ENCODE results near the gene NLRP6.
A peak's percentile ranks its signal among the peaks of the same experiment; 100 is the strongest.
"Not testable (repeated sequence)": the region's sequence is repeated elsewhere in the genome, so short reads cannot be mapped to it uniquely, and the experiment has no call there.

Gene NLRP6

DNA sequence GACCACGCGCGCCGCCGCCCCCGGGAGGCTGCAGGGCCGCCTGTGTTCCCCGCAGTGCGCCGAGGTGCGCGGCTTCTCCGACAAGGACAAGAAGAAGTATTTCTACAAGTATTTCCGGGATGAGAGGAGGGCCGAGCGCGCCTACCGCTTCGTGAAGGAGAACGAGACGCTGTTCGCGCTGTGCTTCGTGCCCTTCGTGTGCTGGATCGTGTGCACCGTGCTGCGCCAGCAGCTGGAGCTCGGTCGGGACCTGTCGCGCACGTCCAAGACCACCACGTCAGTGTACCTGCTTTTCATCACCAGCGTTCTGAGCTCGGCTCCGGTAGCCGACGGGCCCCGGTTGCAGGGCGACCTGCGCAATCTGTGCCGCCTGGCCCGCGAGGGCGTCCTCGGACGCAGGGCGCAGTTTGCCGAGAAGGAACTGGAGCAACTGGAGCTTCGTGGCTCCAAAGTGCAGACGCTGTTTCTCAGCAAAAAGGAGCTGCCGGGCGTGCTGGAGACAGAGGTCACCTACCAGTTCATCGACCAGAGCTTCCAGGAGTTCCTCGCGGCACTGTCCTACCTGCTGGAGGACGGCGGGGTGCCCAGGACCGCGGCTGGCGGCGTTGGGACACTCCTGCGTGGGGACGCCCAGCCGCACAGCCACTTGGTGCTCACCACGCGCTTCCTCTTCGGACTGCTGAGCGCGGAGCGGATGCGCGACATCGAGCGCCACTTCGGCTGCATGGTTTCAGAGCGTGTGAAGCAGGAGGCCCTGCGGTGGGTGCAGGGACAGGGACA is 2.7 kb downstream of the NLRP6 start:
- FAIRE-seq (no peak), DNase-seq (ENCODE audit: extremely low spot score, insufficient read length, low read depth) (no peak)

DNA sequence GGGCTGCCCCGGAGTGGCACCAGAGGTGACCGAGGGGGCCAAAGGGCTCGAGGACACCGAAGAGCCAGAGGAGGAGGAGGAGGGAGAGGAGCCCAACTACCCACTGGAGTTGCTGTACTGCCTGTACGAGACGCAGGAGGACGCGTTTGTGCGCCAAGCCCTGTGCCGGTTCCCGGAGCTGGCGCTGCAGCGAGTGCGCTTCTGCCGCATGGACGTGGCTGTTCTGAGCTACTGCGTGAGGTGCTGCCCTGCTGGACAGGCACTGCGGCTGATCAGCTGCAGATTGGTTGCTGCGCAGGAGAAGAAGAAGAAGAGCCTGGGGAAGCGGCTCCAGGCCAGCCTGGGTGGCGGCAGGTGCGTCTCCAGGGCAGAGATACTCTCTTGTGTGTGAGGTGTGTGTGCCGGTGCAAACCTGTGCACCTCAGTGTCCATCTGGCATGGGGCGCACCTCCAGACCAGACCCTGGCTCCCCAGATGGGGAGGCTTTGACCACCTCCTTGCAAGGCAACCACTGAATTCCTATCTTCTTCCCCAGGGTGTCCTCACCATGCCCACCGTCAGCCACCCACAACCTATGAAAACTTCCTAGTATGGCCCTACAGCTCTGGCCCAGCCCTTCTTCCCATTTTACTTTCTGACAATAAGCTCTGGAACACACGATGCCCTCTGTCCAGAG is 3.4 kb downstream of the NLRP6 start:
- FAIRE-seq: no peak

DNA sequence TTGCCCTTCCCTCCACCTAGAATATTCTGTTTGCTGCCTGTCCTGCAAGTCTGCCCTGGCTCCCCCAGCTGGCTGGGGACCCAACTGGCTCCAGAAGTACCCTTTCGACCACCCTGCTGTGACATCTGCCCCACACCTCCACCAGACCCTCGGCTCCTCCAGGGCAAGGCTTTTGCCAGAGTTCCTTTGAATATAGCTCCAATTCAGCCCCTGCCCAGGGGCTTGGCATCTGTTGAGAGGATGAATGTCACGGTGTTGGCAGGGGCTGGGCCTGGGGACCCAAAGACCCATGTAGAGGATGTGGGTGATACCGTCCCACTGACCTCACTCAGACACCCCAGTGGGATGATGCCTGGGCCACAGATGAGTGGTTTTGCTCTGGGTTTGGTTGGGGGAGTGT is 4.0 kb downstream of the NLRP6 start:
- DNase-seq (ENCODE audit: extremely low spot score, insufficient read length, low read depth) (no peak), FAIRE-seq (no peak)

More for the DNA sequence above, 3.4 kb downstream of the NLRP6 start:
- no peak for DNase-seq (ENCODE audit: extremely low spot score, insufficient read length, low read depth)

DNA sequence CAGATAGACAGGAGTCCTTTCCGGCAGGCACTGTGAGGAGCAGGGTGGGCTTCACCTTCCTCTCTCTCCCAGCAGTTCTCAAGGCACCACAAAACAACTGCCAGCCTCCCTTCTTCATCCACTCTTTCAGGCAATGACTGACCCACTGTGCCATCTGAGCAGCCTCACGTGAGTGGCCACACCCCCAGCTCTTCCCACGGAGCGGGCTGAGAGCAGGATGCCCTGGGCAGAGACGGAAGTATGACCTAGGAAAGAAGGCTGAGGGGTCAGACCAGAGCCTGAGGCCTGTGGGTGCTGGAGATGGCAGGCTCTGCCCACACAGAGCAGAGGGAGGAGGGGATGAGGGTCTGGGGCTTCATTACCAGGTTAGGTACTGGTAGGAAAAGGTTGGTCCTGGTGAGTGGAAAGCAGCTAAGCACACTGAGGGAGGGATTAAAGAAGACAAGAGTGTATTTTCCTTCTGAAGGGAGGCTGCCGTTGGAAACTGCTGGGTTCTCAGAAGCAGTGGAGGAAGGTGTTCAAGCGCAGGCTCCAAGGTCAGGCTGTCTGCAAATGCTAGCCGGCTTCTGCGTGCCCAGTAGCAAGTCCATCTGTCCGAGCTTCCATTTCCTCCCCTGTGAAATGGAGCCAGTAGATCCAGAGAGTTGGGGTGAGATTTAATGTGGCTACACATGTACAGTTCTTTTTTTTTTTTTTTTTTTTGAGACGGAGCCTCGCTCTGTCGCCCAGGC is 4.6 kb downstream of the NLRP6 start:
- FAIRE-seq (no peak), DNase-seq (ENCODE audit: extremely low spot score, insufficient read length, low read depth) (no peak)

DNA sequence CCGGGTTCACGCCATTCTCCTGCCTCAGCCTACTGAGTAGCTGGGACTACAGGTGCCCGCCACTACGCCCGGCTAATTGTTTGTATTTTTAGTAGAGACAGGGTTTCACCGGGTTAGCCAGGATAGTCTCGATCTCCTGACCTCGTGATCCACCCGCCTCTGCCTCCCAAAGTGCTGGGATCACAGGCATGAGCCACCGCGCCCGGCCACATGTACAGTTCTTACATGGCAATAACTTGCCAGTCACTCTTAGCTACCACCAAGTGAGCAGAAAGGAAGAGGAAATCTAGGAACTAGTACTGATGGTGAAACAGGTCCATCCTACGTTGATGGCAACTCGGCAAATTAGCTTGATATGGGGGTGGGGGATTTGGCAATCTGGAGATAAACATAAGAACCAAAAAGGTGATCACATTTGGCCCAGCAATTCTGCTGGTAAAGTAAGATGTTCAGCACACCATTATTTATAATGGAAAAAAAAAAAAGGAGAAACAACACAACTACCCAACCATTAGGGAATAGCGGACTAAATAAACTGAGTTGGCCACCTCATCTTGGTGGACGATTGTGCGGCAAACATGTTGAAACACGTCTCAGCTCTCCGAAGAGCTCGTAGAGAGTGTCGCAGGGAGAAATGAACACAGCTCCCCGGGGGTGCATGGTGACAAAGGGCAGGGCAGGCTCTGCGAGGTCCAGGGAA is 5.3 kb downstream of the NLRP6 start:
- DNase-seq (ENCODE audit: extremely low spot score, insufficient read length, low read depth) (no peak), FAIRE-seq (no peak)

DNA sequence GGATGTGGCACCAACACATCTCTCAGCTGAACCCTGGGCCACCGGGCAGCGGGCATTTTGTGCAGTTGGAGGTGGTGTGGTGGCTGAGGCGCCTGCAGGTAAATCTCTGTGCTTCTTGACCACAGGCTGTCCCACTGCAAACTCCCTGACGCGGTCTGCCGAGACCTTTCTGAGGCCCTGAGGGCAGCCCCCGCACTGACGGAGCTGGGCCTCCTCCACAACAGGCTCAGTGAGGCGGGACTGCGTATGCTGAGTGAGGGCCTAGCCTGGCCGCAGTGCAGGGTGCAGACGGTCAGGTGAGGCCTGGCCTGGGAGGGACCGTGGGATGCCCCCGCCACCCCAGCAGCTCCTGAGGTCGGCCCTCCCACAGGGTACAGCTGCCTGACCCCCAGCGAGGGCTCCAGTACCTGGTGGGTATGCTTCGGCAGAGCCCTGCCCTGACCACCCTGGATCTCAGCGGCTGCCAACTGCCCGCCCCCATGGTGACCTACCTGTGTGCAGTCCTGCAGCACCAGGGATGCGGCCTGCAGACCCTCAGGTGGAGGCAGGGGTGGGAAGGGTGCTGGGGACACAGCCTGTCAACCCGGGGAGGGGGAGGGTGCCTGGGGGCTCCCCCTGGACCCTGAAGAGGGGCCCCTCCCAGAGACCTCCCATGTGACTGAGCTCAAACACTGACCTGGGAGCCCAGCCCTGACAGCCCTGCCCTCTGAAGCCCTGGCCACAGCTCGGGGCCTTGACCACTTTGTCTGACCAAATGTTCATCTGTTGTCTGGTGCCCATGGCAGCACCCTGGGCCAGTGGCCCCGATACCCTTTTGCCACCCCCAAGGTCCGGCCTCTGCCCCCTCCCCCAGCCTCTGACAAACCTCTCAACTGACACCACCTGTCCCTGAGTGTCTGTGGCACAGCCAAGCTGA is 6.2 kb downstream of the NLRP6 start:
- no peak for DNase-seq (ENCODE audit: extremely low spot score, insufficient read length, low read depth)
- no peak for FAIRE-seq

DNA sequence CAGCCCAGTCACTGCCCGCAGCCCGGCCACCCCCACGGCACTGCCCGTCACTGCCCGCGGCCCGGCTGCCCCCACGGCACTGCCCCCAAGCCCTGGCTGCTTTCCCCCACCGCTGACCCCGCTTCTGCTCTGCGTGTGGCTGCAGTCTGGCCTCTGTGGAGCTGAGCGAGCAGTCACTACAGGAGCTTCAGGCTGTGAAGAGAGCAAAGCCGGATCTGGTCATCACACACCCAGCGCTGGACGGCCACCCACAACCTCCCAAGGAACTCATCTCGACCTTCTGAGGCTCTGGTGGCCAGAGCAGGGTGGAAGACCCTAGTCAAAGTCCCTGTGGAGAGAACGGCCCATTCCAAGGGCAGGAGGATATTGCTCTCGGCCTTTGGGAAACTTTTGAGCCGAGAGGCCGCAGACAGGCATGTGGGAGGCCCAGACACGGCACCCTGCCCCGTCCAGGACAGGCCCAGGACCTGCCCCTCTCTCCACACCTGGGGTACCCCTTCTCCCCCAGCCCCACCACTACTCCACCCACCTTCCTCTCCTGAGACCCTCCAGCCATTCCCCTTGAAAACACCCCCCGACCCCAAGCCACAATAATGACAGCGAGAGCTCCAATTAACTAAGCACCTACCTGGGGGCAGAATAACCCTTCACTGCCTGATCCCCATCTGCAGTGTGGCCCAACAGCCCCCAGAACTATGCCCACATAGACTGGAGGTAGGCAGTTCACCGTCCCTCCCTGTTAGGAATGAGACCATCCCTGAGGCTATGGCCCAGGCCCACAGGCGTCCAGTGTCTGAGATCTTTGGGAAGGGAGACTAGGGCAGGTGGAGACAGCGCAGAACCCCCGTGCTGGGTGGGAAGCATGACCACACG is 7.0 kb downstream of the NLRP6 start:
- FAIRE-seq (no peak), DNase-seq (ENCODE audit: extremely low spot score, insufficient read length, low read depth) (no peak)

DNA sequence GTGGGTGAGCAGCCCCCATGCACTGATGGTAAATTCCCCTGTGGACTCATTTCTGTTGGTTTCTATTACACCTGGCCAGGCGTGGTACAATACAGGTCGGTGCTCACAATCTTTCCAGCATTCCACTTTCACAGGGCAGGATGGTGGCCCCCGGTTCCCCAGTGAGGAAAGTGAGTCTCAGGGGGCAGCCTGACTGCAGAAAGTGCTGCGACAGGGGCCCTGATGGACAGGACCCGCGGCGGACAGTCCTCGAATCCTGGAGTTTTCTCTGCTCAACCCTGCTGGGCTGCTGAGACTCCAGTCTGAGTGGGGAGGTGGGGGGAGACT is 7.7 kb downstream of the NLRP6 start:
- FAIRE-seq (no peak), DNase-seq (ENCODE audit: extremely low spot score, insufficient read length, low read depth) (no peak)

DNA sequence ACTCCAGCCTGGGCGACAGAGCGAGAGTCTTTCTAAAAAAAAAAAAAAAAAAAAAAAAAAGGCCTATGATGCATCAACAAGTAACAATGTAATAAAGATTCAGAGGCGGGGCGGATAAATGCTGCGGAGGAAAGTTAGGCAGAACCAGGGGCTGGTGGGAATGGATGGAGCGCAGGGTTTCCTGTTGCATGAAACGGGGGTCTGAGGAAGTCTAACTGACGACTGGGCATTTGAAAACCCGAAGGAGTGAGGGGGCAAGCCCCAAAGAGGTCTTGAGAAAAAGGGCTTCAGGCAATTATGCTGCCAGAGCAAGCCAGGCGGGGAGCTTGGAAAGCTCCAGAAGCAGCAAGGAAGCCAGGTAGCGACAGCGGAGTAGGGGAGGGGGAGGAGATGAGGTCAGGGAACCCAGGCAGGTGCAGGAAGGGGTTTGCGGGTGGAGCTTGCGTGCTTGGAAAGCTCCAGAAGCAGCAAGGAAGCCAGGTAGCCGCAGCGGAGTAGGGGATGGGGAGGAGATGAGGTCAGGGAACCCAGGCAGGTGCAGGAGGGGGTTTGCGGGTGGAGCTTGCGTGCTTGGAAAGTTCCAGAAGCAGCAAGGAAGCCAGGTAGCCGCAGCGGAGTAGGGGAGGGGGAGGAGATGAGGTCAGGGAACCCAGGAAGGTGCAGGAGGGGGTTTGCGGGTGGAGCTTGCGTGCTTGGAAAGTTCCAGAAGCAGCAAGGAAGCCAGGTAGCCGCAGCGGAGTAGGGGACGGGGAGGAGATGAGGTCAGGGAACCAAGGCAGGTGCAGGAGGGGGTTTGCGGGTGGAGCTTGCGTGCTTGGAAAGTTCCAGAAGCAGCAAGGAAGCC is 9.0 kb downstream of the NLRP6 start:
- not testable (repeated sequence) for DNase-seq (ENCODE audit: extremely low spot score, insufficient read length, low read depth); FAIRE-seq

DNA sequence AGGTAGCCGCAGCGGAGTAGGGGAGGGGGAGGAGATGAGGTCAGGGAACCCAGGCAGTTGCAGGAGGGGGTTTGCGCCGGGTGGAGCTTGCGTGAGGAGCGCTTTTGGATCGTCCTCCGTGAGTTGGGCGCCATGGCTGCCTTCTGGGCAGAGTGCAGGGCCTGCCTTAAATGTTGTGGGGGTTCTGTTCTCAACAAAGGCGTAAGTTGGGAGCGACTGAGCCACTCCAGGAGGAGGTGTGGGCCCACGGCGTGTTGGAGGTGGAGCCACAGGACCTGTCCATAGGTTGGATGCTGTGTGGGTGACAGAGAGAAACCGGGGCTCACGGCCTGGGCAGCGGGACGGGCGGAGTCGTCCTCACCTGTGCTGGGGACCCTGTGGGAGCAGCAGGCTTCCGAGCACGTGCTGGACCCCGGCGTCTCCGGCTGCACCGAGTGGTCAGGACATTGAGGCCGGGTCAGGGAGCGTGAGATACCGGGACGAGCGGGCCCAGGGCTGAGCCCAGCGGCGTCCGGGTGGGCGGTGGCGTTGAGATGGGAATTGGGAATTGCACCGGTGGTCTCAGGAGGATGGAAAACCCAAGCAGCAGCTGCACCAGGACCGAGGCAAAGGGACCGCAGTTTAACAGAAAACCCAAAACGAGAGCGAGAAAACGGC is 9.7 kb downstream of the NLRP6 start:
- no peak for FAIRE-seq
- DNase-seq (ENCODE audit: extremely low spot score, insufficient read length, low read depth): no peak

DNA sequence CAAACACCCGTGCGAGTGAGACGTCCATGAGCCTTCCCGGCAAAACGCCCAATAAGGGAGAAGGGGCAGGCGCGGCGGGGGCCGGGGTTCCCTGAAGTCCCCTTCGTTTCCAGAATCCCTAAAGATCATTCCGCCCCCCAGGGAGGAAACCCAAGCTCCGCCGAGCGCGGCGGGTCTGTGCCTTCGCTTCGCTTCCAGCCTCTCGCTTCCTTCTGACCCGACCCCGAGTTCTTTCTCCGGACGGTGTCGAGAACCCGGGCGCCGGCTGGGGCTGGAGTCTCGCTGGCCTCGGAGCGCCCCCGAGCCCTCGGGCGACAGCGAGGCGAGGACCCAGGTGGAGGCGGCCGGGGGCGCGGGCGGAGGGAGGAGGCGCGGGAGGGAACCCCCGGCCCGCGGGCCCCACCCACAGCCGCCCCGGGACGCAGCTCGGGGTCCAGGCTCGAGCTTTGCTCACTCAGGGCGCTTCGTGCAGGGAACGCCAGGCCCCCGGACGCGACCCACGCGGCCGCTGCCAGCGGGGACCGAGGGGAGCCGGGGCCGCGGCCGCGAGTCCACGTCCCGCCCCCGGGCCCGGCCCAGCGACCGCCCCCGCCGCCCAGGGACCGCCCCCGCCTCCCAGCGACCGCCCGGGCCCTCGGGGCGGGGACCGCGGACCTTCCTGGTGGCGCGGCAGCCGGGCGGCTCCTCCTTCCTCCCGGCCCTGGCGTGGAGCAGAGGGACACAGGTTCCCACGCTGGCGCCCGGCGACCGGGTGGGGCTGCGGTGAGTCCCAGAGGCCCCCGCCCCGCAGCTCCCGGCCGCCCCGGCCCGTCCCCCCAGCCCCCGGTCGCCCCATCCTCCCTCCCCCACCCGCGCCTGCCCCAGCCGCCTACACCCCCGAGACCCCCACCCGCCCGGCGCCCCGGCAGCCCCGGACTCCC is 10.5 kb downstream of the NLRP6 start, which contains the start of gene PGGHG:
Gene PGGHG (plus strand): TSS at position 649 of the 920 bp plus-strand sequence. CDS start 691 bp downstream, outside the sequence.
- FAIRE-seq (no peak), DNase-seq (ENCODE audit: extremely low spot score, insufficient read length, low read depth) (peak; percentile 77)

DNA sequence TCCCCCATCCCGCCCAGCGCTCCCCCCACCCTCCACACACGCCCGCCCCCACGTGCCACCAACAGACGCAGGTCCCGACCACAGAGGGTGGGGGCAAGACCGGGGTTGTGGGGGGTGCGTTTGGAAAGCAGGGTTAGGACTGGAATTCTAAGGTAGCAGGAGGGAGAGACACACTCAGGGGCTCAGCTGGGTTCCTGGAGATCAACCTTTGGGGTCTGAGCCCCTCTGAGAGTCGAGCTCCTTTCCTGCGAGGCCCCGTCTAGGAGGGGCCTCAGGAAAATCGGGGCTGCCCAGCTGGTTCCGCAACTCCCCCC is 11.1 kb downstream of the NLRP6 start:
- FAIRE-seq: no peak
- no peak for DNase-seq (ENCODE audit: extremely low spot score, insufficient read length, low read depth)

DNA sequence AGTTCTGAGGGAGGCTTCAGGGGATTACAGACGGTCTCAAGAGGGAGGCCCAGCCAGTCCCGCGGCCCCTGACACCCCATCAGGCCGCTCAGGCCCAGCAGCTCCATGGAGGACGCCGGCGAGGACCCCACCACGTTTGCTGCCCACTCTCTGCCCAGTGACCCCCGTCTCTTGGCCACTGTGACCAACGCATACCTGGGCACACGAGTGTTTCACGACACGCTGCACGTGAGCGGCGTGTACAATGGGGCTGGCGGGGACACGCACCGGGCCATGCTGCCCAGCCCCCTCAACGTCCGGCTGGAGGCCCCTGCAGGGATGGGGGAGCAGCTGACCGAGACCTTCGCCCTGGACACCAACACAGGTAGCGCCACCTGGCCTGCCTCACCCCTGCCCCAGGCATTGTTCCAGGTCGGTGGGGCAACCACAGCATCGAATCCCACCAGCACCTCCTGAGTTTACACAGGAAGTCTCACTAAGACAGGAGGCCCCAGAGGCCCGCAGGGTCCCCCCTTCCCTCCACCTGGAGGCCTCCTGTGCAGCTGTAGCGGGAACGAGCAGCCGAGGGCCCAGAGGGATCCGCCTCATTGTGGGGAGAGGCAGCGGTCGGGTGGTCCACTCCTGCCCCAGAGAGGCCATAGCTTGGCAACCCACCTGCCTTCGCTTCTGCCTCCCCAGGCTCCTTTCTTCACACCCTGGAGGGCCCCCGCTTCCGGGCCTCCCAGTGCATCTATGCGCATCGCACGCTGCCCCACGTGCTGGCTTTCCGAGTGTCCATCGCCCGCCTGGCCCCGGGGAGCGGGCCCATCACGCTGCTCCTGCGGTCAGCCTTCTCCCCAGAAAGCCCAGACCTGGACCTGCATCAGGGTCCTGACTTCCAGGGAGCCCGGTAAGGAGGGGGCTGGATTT is 11.8 kb downstream of the NLRP6 start:
- DNase-seq (ENCODE audit: extremely low spot score, insufficient read length, low read depth) (no peak), FAIRE-seq (no peak)

DNA sequence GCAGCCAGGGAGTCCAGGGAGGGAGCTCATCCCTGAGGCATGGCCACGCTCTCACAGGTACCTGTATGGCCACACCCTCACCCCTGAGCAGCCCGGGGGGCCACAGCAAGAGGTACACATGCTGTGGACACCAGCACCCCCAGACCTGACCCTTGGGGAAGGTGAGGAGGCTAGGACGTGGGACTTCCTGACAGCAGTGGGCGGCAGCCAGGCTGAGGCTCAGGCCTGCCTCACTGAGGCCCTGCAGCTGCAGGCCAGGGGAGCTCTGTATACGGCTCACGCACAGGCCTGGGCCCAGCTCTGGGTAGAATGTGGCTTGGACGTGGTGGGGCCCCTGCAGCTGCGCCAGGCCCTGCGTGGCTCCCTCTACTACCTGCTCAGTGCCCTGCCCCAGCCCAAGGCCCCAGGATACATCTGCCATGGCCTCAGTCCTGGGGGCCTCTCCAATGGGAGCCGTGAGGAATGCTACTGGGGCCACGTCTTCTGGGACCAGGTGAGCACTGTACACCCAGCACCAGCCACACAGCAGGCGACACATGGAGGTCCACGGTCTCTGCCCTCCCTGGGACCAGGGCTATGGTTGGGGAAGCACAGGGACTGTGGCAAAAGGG is 12.5 kb downstream of the NLRP6 start:
- FAIRE-seq: no peak
- no peak for DNase-seq (ENCODE audit: extremely low spot score, insufficient read length, low read depth)
